K562 (cell line): ENCODE results near the gene NAGLU. TPM values are rescaled to one million over a fixed set of nuclear protein-coding genes. Genes with fewer than 3 reads are reported as not detected.

Experiments
- CBFA2T3 ChIP-seq: fragments of 450-650 bp; IDR thresholded peaks from 2 replicates; pipeline ENCODE4 v1.6.1; 2017
- CHD2 ChIP-seq: IDR thresholded peaks from 2 replicates; pipeline ENCODE4 v1.6.1; 2011; ENCODE audit warnings: low read depth, low read length
- DEAF1 ChIP-seq: fragments of 450-650 bp; formaldehyde crosslinking; IDR thresholded peaks from 2 replicates; pipeline ENCODE4 v1.4.0; 2020; ENCODE audit warnings: mild to moderate bottlenecking, moderate library complexity
- ESRRA ChIP-seq: fragments of 450-650 bp; IDR thresholded peaks from 2 replicates; pipeline ENCODE4 v1.6.1; 2014; ENCODE audit warnings: low read depth, mild to moderate bottlenecking, moderate library complexity, borderline replicate concordance
- IRF1 ChIP-seq: sonication (generic); formaldehyde crosslinking; IDR thresholded peaks from 2 replicates; pipeline ENCODE4 v1.8.0; 2022; ENCODE audit warnings: missing genetic modification reagents, mild to moderate bottlenecking, borderline replicate concordance
- POLR2AphosphoS2 ChIP-seq: IDR thresholded peaks from 2 replicates; pipeline ENCODE4 v1.6.1; 2012; ENCODE audit warnings: low read length, improper control_type of control experiment
- POU5F1 ChIP-seq: fragments of 150-350 bp; IDR thresholded peaks from 2 replicates; pipeline ENCODE4 v1.6.1; 2014; ENCODE audit warnings: borderline replicate concordance, low read length, low read depth, mild to moderate bottlenecking; ENCODE audit not compliant: partially characterized antibody
- SMARCE1 ChIP-seq: fragments of 450-650 bp; IDR thresholded peaks from 2 replicates; pipeline ENCODE4 v1.7.1; 2016; ENCODE audit warnings: mild to moderate bottlenecking
- TFAP4 ChIP-seq: sonication (generic); formaldehyde crosslinking; IDR thresholded peaks from 2 replicates; pipeline ENCODE4 v1.8.0; 2022; ENCODE audit warnings: missing genetic modification reagents, mild to moderate bottlenecking, moderate library complexity, borderline replicate concordance
- TOE1 ChIP-seq, 2 experiments: fragments of 450-650 bp in 1 of 2; sonication (generic) in 1 of 2; formaldehyde crosslinking in 1 of 2; IDR thresholded peaks; 2 replicates each; pipeline versions ENCODE4 v1.7.1 to v1.8.0; 2016 to 2022; ENCODE audit warnings: borderline replicate concordance in 2 of 2, mild to moderate bottlenecking in 2 of 2, antibody characterized with exemption in 1 of 2, inconsistent platforms in 1 of 2, low read depth in 1 of 2, missing genetic modification reagents in 1 of 2, moderate library complexity in 1 of 2
- XRCC4 ChIP-seq: IDR thresholded peaks from one replicate; pipeline ENCODE4 v1.6.1; 2011; ENCODE audit not compliant: insufficient read depth, insufficient read length; ENCODE audit errors: extremely low read depth
- ZBTB7A ChIP-seq: IDR thresholded peaks from 2 replicates; pipeline ENCODE4 v1.6.1; 2011; ENCODE audit warnings: low read depth, mild to moderate bottlenecking, low read length, moderate library complexity, borderline replicate concordance; ENCODE audit not compliant: control insufficient read depth
- ZMIZ1 ChIP-seq, 2 experiments: fragments of 150-350 bp in 1 of 2; IDR thresholded peaks; 2 replicates each; pipeline ENCODE4 v1.6.1; 2012 to 2016; ENCODE audit warnings: low read depth in 2 of 2, low read length in 2 of 2, mild to moderate bottlenecking in 1 of 2, moderate library complexity in 1 of 2
- ZNF253 ChIP-seq: fragments of 250-450 bp; sonication (Bioruptor Pico); conservative IDR thresholded peaks from 2 replicates; pipeline ENCODE4 v1.6.1; 2021; ENCODE audit warnings: mild to moderate bottlenecking
- ZNF316 ChIP-seq: fragments of 450-650 bp; IDR thresholded peaks from 2 replicates; pipeline ENCODE4 v1.6.1; 2016
- polyA plus RNA-seq, 8 experiments: library from polyadenylated mRNA; depleted of rRNA in 4 of 8; stranded (reverse) in 5 of 8; unstranded in 3 of 8; fragments of >200 nt; fragmentation: Nextera tagmentation in 2 of 8; fragmentation: Illumina TruSeq in 1 of 8; extraction: Ambion mirVana in 2 of 8; extraction: Trizol in 1 of 8; gene quantifications; 2 replicates each; pipeline versions ENCODE4 v1.2.1 to v1.2.3, GENCODE V29; 2011 to 2014; ENCODE audit warnings: inconsistent platforms in 1 of 8, missing spikeins in 1 of 8
- total RNA-seq, 7 experiments: library from RNA; depleted of rRNA in 6 of 7; stranded (reverse); fragments of >200 nt in 6 of 7; fragmentation: Illumina TruSeq in 2 of 7; extraction: Trizol in 2 of 7; gene quantifications; 2 replicates each; pipeline versions ENCODE4 v1.2.1 to v1.2.3, GENCODE V29; 2011 to 2021; ENCODE audit warnings: low replicate concordance in 1 of 7

NAGLU gene
- total and polyA plus RNA-seq, 9 of the 15 experiments (the other 6 are each of a cell fraction or from before 2014, with no cell fraction given), result 0.04 to 21.5 (median 8.5) TPM

- TF ChIP-seq DEAF1, result peak; percentile 38
- no peak for TF ChIP-seq ZNF316
- TF ChIP-seq IRF1 (CRISPR knock-in tag), result no peak
- TF ChIP-seq XRCC4, result no peak
- TF ChIP-seq TOE1 (IDR thresholded peaks at IDR 0.05; ENCODE audit: borderline replicate concordance), result 0 out of 2 replicates have a peak, but pooled peaks have one; percentile 46
- no peak for TF ChIP-seq TOE1 (CRISPR knock-in tag; IDR thresholded peaks at IDR 0.05; ENCODE audit: borderline replicate concordance, low read depth)
- no peak; the same call in 1 of the 2 replicates for TF ChIP-seq ESRRA
- 0 out of 2 replicates have a peak, but pooled peaks have one; percentile 34 for TF ChIP-seq ZNF253 (CRISPR knock-in tag)
- TF ChIP-seq TFAP4 (CRISPR knock-in tag), result peak; percentile 69
- 0 out of 2 replicates have a peak, but pooled peaks have one; percentile 10 for TF ChIP-seq SMARCE1
- TF ChIP-seq POU5F1, result no peak
- no peak for TF ChIP-seq CBFA2T3
- TF ChIP-seq POLR2AphosphoS2, result peak; percentile 72; the same call in 1 of the 2 replicates
- TF ChIP-seq ZMIZ1 (IDR thresholded peaks at IDR 0.05; ENCODE audit: low read depth in 2 of 2, low read length in 2 of 2), result 0 out of 4 replicates have a peak, but pooled peaks of 1 of the 2 experiments have one; percentile 31
- peak; percentile 36; the same call in 1 of the 2 replicates for TF ChIP-seq CHD2
- TF ChIP-seq ZBTB7A, result 0 out of 2 replicates have a peak, but pooled peaks have one; percentile 33
- TF ChIP-seq, all 486 proteins: peak for 60
These were observed 18.5 kb upstream of the NAGLU start (continued) for GRCh38 chr17:42517516-42517915.
